IMR-90 (cell line): ENCODE measurements around the gene ALLC.

Experiments
- BHLHE40 ChIP-seq: fragments of 150-350 bp; IDR thresholded peaks from 2 replicates; pipeline ENCODE4 v1.6.1; 2016; ENCODE audit warnings: mild to moderate bottlenecking, low read depth, low read length
- CTCF ChIP-seq: conservative IDR thresholded peaks from 2 replicates; pipeline ENCODE4 v1.5.1; 2012; ENCODE audit warnings: mild to moderate bottlenecking, low read depth, low read length, improper control_type of control experiment
- POLR2A ChIP-seq: IDR thresholded peaks from 2 replicates; pipeline ENCODE4 v1.6.1; 2012; ENCODE audit warnings: mild to moderate bottlenecking, low read depth, low read length
- RCOR1 ChIP-seq: IDR thresholded peaks from 2 replicates; pipeline ENCODE4 v1.6.1; 2012; ENCODE audit warnings: mild to moderate bottlenecking, low read length, improper control_type of control experiment; ENCODE audit not compliant: insufficient replicate concordance
- RFX5 ChIP-seq: IDR thresholded peaks from 2 replicates; pipeline ENCODE4 v1.8.0; 2012; ENCODE audit warnings: low read depth, mild to moderate bottlenecking, low read length, moderate library complexity

DNA sequence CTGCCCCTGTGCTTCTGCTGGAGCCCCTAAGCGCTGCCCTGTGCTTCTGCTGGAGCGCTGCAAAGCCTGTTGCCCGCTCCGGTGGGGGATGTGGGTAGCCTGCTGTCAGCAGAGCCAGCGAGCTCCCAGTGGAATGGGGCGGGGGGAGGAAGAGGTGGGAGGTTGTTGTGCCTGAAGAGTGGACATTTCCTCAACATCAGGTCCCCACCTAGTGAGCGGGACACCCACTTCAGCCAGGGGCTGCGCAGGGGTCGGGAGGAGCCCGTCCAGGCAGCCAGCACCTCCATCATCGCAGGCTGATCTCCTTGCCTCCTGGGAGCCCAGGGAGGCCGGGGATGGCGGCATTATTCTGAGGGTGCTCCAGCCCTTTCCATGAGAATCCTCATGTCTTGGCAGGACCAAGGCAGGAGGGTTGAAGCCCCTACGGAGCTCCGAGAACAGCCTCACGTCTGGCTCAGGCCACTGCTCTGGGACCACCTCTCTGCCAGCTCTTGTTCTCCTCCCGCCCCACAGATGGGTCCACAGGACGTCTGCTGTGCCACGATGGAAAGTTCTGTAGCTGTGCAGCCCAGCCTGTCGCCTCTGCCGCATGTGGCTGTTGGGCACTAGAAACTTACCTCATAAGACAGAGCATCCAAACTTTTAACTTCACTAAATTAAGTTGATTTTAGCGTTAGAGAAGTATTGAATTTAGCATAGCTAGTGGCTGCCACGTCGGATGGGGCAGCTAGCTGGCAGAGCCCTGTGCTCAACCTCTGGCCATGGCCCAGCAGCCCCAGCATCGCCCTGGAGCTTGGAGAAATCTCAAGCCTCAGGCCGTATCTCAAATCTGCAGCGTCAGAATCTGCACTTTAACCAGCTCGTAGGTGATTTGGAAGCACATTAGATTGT is 1.9 kb upstream of the ALLC start:
- TF ChIP-seq CTCF (no peak), RCOR1 (no peak), RFX5 (no peak), POLR2A (no peak), BHLHE40 (no peak)
